Bronchial epithelial cell (primary cell): ENCODE results near the gene PPP2R1B. TPM values are rescaled to one million over a fixed set of nuclear protein-coding genes. Genes with fewer than 3 reads are reported as not detected.

Experiments
- DNase-seq: peaks from one replicate; pipeline ENCODE4 v3.0.0-alpha.2; 2010; ENCODE audit warnings: low read depth
- FAIRE-seq: peaks from 2 replicates; lab custom pipeline; 2011; peaks lifted over from hg19 to GRCh38; lab: Jason Lieb, UNC
- H3K27me3 ChIP-seq: 2 replicates; pipeline ENCODE4 v1.5.1; 2011; ENCODE audit warnings: low read length; ENCODE audit not compliant: control insufficient read depth, insufficient read depth
- H3K36me3 ChIP-seq: 2 replicates; pipeline ENCODE4 v1.5.1; 2011; ENCODE audit warnings: low read length; ENCODE audit not compliant: control insufficient read depth, insufficient read depth
- H3K4me3 ChIP-seq: 2 replicates; pipeline ENCODE4 v1.5.1; 2011; ENCODE audit warnings: mild to moderate bottlenecking, low read depth, low read length, control low read depth
- total RNA-seq: library from RNA; depleted of rRNA; stranded (reverse); fragments of >200 nt; gene quantifications from 2 replicates; pipeline ENCODE4 v1.2.1, GENCODE V29; 2014
- TF ChIP-seq, protein P1 (sequence below): IDR thresholded peaks from 2 replicates; pipeline ENCODE4 v1.5.1; 2011; ENCODE audit warnings: mild to moderate bottlenecking, moderate library complexity, low read length, control low read depth, inconsistent platforms; ENCODE audit not compliant: insufficient read depth, severe bottlenecking

PPP2R1B gene
- total RNA-seq, 1 donor from 2014 or later, result 26.1 TPM

DNA sequence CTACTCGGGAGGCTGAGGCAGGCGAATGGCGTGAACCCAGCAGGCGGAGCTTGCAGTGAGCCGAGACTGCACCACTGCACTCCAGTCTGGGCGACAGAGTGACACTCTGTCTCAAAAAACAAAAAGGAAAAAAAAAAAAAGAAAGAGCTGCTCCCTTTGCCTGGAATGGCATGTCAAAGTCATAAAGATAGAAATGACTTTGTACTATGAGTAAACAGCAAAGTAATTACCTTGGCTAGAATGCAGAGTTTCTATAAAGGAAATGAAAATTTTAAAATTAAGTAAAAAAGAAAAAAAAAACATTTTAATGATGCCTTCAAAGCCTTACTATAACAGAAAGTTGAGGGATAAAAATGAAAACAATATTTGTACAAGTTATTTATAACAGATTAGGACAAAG is 10.1 kb downstream of the PPP2R1B start:
- FAIRE-seq, result no peak
- Histone ChIP-seq H3K4me3 (no peak overlapping the region), H3K36me3 (peaks cover 5% of the 10 kb centered on the region), H3K27me3 (no peaks in the 10 kb centered on the region)
- no peak for DNase-seq
- TF ChIP-seq, protein P1, sequence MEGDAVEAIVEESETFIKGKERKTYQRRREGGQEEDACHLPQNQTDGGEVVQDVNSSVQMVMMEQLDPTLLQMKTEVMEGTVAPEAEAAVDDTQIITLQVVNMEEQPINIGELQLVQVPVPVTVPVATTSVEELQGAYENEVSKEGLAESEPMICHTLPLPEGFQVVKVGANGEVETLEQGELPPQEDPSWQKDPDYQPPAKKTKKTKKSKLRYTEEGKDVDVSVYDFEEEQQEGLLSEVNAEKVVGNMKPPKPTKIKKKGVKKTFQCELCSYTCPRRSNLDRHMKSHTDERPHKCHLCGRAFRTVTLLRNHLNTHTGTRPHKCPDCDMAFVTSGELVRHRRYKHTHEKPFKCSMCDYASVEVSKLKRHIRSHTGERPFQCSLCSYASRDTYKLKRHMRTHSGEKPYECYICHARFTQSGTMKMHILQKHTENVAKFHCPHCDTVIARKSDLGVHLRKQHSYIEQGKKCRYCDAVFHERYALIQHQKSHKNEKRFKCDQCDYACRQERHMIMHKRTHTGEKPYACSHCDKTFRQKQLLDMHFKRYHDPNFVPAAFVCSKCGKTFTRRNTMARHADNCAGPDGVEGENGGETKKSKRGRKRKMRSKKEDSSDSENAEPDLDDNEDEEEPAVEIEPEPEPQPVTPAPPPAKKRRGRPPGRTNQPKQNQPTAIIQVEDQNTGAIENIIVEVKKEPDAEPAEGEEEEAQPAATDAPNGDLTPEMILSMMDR, result no peak

DNA sequence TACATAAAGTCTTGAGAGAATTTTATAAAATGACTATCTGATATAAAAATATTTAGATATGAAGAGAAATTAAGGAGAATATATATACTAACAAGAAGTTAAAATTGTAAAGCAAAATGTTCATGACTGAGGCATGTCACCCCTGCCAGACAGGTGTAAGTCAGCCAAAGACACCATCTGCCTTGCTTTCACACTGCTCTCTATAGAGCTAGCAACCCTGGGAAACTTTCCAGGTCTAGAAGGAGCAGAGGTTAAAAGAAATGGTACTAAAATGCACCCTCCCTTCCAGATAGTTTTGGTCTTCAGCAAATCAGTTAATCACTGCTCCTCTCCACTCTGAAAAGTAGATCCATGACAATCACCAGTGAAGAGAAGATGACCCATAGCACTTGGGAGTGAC is 16.5 kb downstream of the PPP2R1B start:
- Histone ChIP-seq H3K4me3 (no peak overlapping the region), H3K27me3 (no peaks in the 10 kb centered on the region), H3K36me3 (peaks cover 8% of the 10 kb centered on the region)
- TF ChIP-seq, protein P1, result no peak
- DNase-seq (no peak), FAIRE-seq (no peak)

DNA sequence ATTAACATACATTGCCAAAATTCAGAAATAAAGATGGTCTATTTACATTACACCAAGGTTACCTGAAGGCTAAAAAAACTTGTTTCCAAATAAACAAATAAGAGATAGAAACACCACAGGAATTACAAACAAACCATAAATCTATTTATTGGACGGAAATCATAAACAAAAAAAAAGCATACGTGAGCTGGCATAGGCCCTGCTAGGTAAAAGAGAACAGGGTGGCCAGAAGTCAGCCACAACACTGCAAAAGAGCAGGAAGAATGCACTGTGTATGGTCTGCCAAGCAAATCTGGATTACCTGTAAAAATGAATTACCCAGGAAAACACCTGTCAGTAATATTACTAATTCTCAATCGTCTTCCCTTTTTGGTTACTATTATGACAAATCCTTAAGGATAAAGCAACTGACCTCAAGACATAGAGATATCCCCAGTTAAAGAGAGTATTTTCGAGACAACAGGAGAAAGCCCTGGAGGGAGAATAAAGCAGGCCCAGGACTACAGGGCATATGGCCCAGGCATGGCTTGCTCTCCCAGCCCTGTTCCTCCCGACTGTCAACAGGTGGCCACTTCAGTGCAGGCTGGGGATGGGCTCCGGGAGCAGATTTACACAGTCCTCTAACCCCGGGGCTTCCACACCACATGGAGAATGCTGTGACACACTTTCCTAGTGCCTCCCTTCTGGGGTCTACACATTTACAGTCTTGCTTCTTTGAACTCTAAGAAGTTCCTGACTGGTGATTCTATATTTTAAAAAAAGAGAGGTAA is 18.0 kb downstream of the PPP2R1B start:
- Histone ChIP-seq H3K4me3 (no peak overlapping the region), H3K36me3 (peaks cover 13% of the 10 kb centered on the region), H3K27me3 (no peaks in the 10 kb centered on the region)
- FAIRE-seq (no peak), DNase-seq (no peak)
- TF ChIP-seq, protein P1, result no peak

- DNase-seq (peak; percentile 8), FAIRE-seq (no peak)
- no peaks in the 10 kb centered on the region for H3K27me3 ChIP-seq
- H3K36me3 ChIP-seq, result peaks cover 12% of the 10 kb centered on the region
- TF ChIP-seq, protein P1, result no peak
- H3K4me3 ChIP-seq, result no peak overlapping the region
Measured at GRCh38 chr11:111745719-111746504, 20.3 kb downstream of the PPP2R1B start.

DNA sequence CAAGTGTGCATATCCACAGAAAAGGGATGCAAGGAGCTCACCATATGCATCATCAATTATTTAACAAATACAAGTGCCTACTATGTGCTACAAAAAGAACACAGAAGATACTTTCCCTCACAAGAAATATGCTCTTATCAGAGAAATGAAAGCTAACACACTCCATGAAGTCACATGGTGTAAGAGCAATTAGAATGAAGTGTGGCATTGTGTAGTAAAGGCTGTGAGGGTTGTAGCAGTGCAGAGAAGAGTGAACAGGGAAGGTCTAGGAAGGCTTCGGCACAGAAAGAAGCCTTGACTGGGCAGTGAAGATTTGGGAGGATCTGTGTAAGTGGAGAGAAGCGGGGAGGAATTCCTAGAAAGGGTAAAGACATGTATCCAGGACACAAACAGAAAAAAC is 22.5 kb downstream of the PPP2R1B start:
- peaks cover 11% of the 10 kb centered on the region for H3K36me3 ChIP-seq
- no peaks in the 10 kb centered on the region for H3K27me3 ChIP-seq
- TF ChIP-seq, protein P1, result no peak
- H3K4me3 ChIP-seq, result no peak overlapping the region
- no peak for DNase-seq
- FAIRE-seq, result no peak
